Hepatocyte (in vitro differentiated cells): ENCODE measurements around the gene LRMDA.

Experiments used
- EZH2 ChIP-seq: fragments of 200-600 bp; sonication (generic); IDR thresholded peaks from 2 replicates; pipeline ENCODE4 v1.6.1; 2016; ENCODE audit warnings: antibody characterized with exemption, mild to moderate bottlenecking, borderline replicate concordance
- EZH2phosphoT487 ChIP-seq: fragments of 200-600 bp; sonication (generic); IDR thresholded peaks from one replicate; pipeline ENCODE4 v1.6.1; 2018; ENCODE audit warnings: antibody characterized with exemption, mild to moderate bottlenecking, low read depth, moderate library complexity; ENCODE audit not compliant: unreplicated experiment, severe bottlenecking
- TF ChIP-seq, protein P1 (sequence below): fragments of 200-600 bp; sonication (generic); IDR thresholded peaks from 2 replicates; pipeline ENCODE4 v1.5.1; 2016; ENCODE audit warnings: antibody characterized with exemption, mild to moderate bottlenecking; ENCODE audit not compliant: poor library complexity

DNA sequence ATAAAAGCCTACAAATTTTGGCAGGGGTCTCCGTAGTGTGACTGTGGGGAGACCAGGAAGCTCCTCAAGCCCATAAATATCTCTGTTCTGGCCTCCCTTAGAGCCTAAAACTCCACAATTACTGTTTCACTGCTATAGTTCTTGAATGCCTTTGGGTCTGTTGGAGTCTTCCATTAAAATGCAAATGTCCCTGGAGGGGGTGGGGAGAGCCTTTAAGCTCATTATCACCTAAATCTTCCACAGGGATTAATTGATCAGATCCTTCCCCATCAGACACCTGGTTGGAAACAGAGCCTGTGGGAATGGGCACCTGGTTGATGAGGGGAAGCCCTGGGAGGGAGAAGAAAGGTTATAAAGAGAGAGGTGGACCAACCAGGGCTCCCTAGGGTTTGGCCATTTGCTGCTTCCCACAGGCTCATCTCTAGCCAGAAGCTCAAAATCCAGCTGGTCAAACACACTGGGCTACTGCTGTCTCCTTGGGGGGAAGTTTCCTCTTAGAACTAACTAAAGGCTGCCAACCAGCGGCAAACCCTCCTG, 718.2 kb downstream of the LRMDA start:
- TF ChIP-seq, protein P1, sequence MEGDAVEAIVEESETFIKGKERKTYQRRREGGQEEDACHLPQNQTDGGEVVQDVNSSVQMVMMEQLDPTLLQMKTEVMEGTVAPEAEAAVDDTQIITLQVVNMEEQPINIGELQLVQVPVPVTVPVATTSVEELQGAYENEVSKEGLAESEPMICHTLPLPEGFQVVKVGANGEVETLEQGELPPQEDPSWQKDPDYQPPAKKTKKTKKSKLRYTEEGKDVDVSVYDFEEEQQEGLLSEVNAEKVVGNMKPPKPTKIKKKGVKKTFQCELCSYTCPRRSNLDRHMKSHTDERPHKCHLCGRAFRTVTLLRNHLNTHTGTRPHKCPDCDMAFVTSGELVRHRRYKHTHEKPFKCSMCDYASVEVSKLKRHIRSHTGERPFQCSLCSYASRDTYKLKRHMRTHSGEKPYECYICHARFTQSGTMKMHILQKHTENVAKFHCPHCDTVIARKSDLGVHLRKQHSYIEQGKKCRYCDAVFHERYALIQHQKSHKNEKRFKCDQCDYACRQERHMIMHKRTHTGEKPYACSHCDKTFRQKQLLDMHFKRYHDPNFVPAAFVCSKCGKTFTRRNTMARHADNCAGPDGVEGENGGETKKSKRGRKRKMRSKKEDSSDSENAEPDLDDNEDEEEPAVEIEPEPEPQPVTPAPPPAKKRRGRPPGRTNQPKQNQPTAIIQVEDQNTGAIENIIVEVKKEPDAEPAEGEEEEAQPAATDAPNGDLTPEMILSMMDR = no peak
- TF ChIP-seq EZH2phosphoT487 = no peak
- no peak for TF ChIP-seq EZH2
